HG03442 (cell line): Measurements from ENCODE around the gene GRB10.
"Not testable (repeated sequence)": the region's sequence is repeated elsewhere in the genome, so short reads cannot be mapped to it uniquely, and the experiment has no call there.

Experiments used
- ATAC-seq: cut with Tn5 transposase; IDR thresholded peaks from one replicate; pipeline ENCODE4 v1.9.1; 2021; ENCODE audit warnings: mild to moderate bottlenecking, moderate library complexity; ENCODE audit not compliant: unreplicated experiment

Gene GRB10

GRCh38 chr7:50779427-50779826, 3.3 kb downstream of the GRB10 start:
- no peak for ATAC-seq

GRCh38 chr7:50778189-50778588, 4.5 kb downstream of the GRB10 start:
- ATAC-seq, result no peak

GRCh38 chr7:50775836-50776235, 6.9 kb downstream of the GRB10 start:
- ATAC-seq, result no peak

- no peak for ATAC-seq
Measured at GRCh38 chr7:50775231-50775630, 7.5 kb downstream of the GRB10 start.

- no peak for ATAC-seq
Measured at GRCh38 chr7:50774319-50774718, 8.4 kb downstream of the GRB10 start.

- ATAC-seq, result not testable (repeated sequence)
Measured at GRCh38 chr7:50773071-50773470, 9.6 kb downstream of the GRB10 start.

- ATAC-seq, result no peak
Measured at GRCh38 chr7:50771120-50772002, 11.3 kb downstream of the GRB10 start.

GRCh38 chr7:50768485-50769474, 13.9 kb downstream of the GRB10 start:
- no peak for ATAC-seq

GRCh38 chr7:50766849-50767207, 15.9 kb downstream of the GRB10 start:
- ATAC-seq, result no peak

- no peak for ATAC-seq
Measured at GRCh38 chr7:50766106-50766848, 16.4 kb downstream of the GRB10 start.

- ATAC-seq, result no peak
Measured at GRCh38 chr7:50762337-50762736, 20.4 kb downstream of the GRB10 start.

GRCh38 chr7:50761713-50762112, 21.0 kb downstream of the GRB10 start:
- no peak for ATAC-seq

- no peak for ATAC-seq
Measured at GRCh38 chr7:50757703-50758390, 24.8 kb downstream of the GRB10 start.

- ATAC-seq, result no peak
Measured at GRCh38 chr7:50756180-50756579, 26.5 kb downstream of the GRB10 start.

GRCh38 chr7:50754684-50755083, 28.0 kb downstream of the GRB10 start:
- no peak for ATAC-seq

- no peak for ATAC-seq
Measured at GRCh38 chr7:50754241-50754640, 28.5 kb downstream of the GRB10 start.

- ATAC-seq, result no peak
Measured at GRCh38 chr7:50752422-50752821, 30.3 kb downstream of the GRB10 start.

GRCh38 chr7:50751146-50751545, 31.6 kb downstream of the GRB10 start:
- no peak for ATAC-seq

GRCh38 chr7:50749896-50750295, 32.8 kb downstream of the GRB10 start:
- ATAC-seq, result no peak

- ATAC-seq, result no peak
Measured at GRCh38 chr7:50748472-50748871, 34.2 kb downstream of the GRB10 start.
